Stimulated activated CD4-positive, alpha-beta T cell treated with anti-CD3 and anti-CD28 coated beads, Interleukin-2, amount 100 ng/mL, for 48 hours (primary cell): ENCODE results near the gene SRCIN1.

Experiments
- DNase-seq, 2 donors: peaks; one replicate each; pipeline ENCODE4 v3.0.0-alpha.2; 2020

The SRCIN1 gene

GRCh38 chr17:38613981-38614779, 8.4 kb upstream of the SRCIN1 start:
- no peak for DNase-seq

- no peak for DNase-seq
Observed at GRCh38 chr17:38613525-38613980, 7.8 kb upstream of the SRCIN1 start.

- DNase-seq, result no peak
Observed at GRCh38 chr17:38611872-38612376, 6.2 kb upstream of the SRCIN1 start.

- no peak for DNase-seq
Observed at GRCh38 chr17:38611070-38611786, 5.5 kb upstream of the SRCIN1 start.

- DNase-seq, result no peak
Observed at GRCh38 chr17:38609280-38610031, 3.7 kb upstream of the SRCIN1 start.

- DNase-seq, result no peak
Observed at GRCh38 chr17:38608648-38609047, 2.9 kb upstream of the SRCIN1 start.

- no peak for DNase-seq
Observed at GRCh38 chr17:38606646-38607611, 1.2 kb upstream of the SRCIN1 start.

GRCh38 chr17:38605411-38605840, 326 bp downstream of the SRCIN1 start:
- no peak for DNase-seq

GRCh38 chr17:38604479-38605403, 1.0 kb downstream of the SRCIN1 start:
- peak in 1 of 2 donors; percentile 17 for DNase-seq

GRCh38 chr17:38603786-38604478, 1.8 kb downstream of the SRCIN1 start:
- no peak for DNase-seq

- no peak for DNase-seq
Observed at GRCh38 chr17:38602956-38603785, 2.6 kb downstream of the SRCIN1 start.

- no peak for DNase-seq
Observed at GRCh38 chr17:38602453-38602852, 3.3 kb downstream of the SRCIN1 start.

GRCh38 chr17:38601539-38602351, 4.0 kb downstream of the SRCIN1 start:
- no peak for DNase-seq

GRCh38 chr17:38600906-38601305, 4.8 kb downstream of the SRCIN1 start:
- no peak for DNase-seq

- DNase-seq, result no peak
Observed at GRCh38 chr17:38600416-38600815, 5.3 kb downstream of the SRCIN1 start.

- DNase-seq, result no peak
Observed at GRCh38 chr17:38599398-38599856, 6.3 kb downstream of the SRCIN1 start.

GRCh38 chr17:38598995-38599394, 6.8 kb downstream of the SRCIN1 start:
- no peak for DNase-seq

GRCh38 chr17:38598536-38598935, 7.2 kb downstream of the SRCIN1 start:
- peak in 1 of 2 donors; percentile 15 for DNase-seq
